Thyroid gland (tissue), 4 donors: ENCODE results near the gene LHFPL6.

ENCODE experiments used
- POLR2A ChIP-seq, 2 donors: fragments of 450-650 bp; IDR thresholded peaks; one replicate each; pipeline ENCODE4 v1.6.1; 2017; ENCODE audit warnings: antibody characterized with exemption in 2 of 2, mild to moderate bottlenecking in 2 of 2, moderate library complexity in 1 of 2
- TF ChIP-seq, protein P1 (sequence below), 6 experiments: fragments of 200-600 bp in 3 of 6; fragments of 450-650 bp in 3 of 6; sonication (generic) in 3 of 6; IDR thresholded peaks; one replicate each; pipeline ENCODE4 v1.5.1; 2016 to 2019; ENCODE audit warnings: antibody characterized with exemption in 6 of 6, mild to moderate bottlenecking in 2 of 6, inconsistent platforms in 1 of 6, moderate library complexity in 1 of 6

DNA sequence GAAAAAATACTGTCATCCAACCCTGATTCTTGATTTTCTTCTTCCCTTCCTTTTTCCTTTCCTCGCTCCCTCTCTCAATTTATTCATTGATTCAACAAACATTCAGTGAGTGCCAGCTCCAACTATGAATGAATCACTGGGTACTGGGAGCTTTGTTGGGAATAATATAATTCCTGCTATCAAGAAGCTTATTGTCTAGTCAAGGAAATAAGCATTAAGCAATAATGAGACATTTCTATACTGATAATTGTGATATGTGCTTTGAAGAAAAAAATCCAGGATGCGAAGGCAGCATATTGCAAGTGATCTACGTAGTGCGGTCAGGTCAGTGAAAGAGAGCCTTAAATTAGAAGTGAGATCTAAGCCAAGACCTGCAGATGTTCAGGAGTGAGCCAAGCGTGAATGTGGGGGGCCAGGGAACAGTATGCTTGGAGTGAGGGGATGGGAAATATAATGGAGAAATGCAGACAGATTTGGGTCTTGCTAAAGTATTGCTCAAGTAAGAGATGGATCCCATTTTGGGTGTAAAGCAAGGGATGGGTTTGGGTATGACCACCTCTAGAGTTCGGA is 253.5 kb downstream of the LHFPL6 start:
- TF ChIP-seq, protein P1, sequence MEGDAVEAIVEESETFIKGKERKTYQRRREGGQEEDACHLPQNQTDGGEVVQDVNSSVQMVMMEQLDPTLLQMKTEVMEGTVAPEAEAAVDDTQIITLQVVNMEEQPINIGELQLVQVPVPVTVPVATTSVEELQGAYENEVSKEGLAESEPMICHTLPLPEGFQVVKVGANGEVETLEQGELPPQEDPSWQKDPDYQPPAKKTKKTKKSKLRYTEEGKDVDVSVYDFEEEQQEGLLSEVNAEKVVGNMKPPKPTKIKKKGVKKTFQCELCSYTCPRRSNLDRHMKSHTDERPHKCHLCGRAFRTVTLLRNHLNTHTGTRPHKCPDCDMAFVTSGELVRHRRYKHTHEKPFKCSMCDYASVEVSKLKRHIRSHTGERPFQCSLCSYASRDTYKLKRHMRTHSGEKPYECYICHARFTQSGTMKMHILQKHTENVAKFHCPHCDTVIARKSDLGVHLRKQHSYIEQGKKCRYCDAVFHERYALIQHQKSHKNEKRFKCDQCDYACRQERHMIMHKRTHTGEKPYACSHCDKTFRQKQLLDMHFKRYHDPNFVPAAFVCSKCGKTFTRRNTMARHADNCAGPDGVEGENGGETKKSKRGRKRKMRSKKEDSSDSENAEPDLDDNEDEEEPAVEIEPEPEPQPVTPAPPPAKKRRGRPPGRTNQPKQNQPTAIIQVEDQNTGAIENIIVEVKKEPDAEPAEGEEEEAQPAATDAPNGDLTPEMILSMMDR (IDR thresholded peaks at IDR 0.05): no peak
- TF ChIP-seq POLR2A (IDR thresholded peaks at IDR 0.05): no peak
